Tibial nerve (tissue), 4 donors: ENCODE data around the gene DIS3L. TPM values are rescaled to one million over a fixed set of nuclear protein-coding genes. Genes with fewer than 3 reads are reported as not detected.

Experiments used
- DNase-seq, 2 donors: peaks; one replicate each; pipeline ENCODE4 v3.0.0-alpha.2; 2019; ENCODE audit warnings: low spot score in 2 of 2
- H3K27ac ChIP-seq, 4 donors: fragments of 200-600 bp; sonication (generic) in 3 of 4; one replicate each; pipeline ENCODE4 v1.5.1; 2017 to 2019; ENCODE audit warnings: mild to moderate bottlenecking in 1 of 4
- H3K27me3 ChIP-seq, 2 donors: fragments of 200-600 bp; sonication (generic) in 1 of 2; one replicate each; pipeline versions ENCODE4 v1.5.1 to v1.6.0; 2017 to 2019
- H3K36me3 ChIP-seq, 3 donors: fragments of 200-600 bp; sonication (generic); one replicate each; pipeline ENCODE4 v1.5.1; 2018 to 2019
- H3K4me1 ChIP-seq, 4 donors: fragments of 200-600 bp; sonication (generic) in 3 of 4; one replicate each; pipeline ENCODE4 v1.5.1; 2017 to 2019
- H3K4me3 ChIP-seq, 4 donors: fragments of 200-600 bp; sonication (generic) in 3 of 4; one replicate each; pipeline ENCODE4 v1.5.1; 2017 to 2019; ENCODE audit warnings: mild to moderate bottlenecking in 1 of 4, moderate library complexity in 1 of 4
- H3K9me3 ChIP-seq, 4 donors: fragments of 200-600 bp; sonication (generic) in 3 of 4; one replicate each; pipeline ENCODE4 v1.5.1; 2017 to 2019
- EP300 ChIP-seq, 2 donors: sonication (generic); formaldehyde crosslinking; IDR thresholded peaks; one replicate each; pipeline ENCODE4 v1.6.1; 2017; ENCODE audit warnings: antibody characterized with exemption in 2 of 2, mild to moderate bottlenecking in 1 of 2
- POLR2A ChIP-seq, 2 donors: fragments of 450-650 bp; IDR thresholded peaks; one replicate each; pipeline ENCODE4 v1.6.1; 2017; ENCODE audit warnings: antibody characterized with exemption in 2 of 2, mild to moderate bottlenecking in 2 of 2, moderate library complexity in 2 of 2
- WGBS, 2 donors: methylation state at CpG; one replicate each; pipeline ENCODE4 v1.1.5; 2018; 5-methylcytosine and 5-hydroxymethylcytosine counted together
- total RNA-seq, 4 donors: library from RNA; depleted of rRNA; stranded (reverse); fragments of >200 nt; gene quantifications; one replicate each; pipeline ENCODE4 v1.1.0, GENCODE V29; 2016
- TF ChIP-seq, protein P1 (sequence below), 5 experiments: fragments of 200-600 bp in 3 of 5; fragments of 450-650 bp in 2 of 5; sonication (generic) in 3 of 5; IDR thresholded peaks; one replicate each; pipeline ENCODE4 v1.5.1; 2016 to 2019; ENCODE audit warnings: antibody characterized with exemption in 5 of 5, mild to moderate bottlenecking in 3 of 5, moderate library complexity in 2 of 5

DIS3L gene
- total RNA-seq, 4 donors from 2014 or later: 23.9 to 44.8 (median 38.3) TPM

- DNase-seq: no peak
- Histone ChIP-seq H3K36me3 (no peaks in the 10 kb centered on the region), H3K4me1 (no peaks in the 10 kb centered on the region), H3K27ac (no peak overlapping the region), H3K9me3 (no peaks in the 10 kb centered on the region), H3K4me3 (no peak overlapping the region), H3K27me3 (no peaks in the 10 kb centered on the region)
- WGBS, 2 donors: 38% methylated on average over 13 of the region's 13 CpGs
- TF ChIP-seq POLR2A (IDR thresholded peaks at IDR 0.05): no peak
- no peak for TF ChIP-seq EP300 (IDR thresholded peaks at IDR 0.05)
- TF ChIP-seq, protein P1, sequence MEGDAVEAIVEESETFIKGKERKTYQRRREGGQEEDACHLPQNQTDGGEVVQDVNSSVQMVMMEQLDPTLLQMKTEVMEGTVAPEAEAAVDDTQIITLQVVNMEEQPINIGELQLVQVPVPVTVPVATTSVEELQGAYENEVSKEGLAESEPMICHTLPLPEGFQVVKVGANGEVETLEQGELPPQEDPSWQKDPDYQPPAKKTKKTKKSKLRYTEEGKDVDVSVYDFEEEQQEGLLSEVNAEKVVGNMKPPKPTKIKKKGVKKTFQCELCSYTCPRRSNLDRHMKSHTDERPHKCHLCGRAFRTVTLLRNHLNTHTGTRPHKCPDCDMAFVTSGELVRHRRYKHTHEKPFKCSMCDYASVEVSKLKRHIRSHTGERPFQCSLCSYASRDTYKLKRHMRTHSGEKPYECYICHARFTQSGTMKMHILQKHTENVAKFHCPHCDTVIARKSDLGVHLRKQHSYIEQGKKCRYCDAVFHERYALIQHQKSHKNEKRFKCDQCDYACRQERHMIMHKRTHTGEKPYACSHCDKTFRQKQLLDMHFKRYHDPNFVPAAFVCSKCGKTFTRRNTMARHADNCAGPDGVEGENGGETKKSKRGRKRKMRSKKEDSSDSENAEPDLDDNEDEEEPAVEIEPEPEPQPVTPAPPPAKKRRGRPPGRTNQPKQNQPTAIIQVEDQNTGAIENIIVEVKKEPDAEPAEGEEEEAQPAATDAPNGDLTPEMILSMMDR (IDR thresholded peaks at IDR 0.05): no peak
These were observed 23.9 kb upstream of the DIS3L start for GRCh38 chr15:66269326-66270090.

DNA sequence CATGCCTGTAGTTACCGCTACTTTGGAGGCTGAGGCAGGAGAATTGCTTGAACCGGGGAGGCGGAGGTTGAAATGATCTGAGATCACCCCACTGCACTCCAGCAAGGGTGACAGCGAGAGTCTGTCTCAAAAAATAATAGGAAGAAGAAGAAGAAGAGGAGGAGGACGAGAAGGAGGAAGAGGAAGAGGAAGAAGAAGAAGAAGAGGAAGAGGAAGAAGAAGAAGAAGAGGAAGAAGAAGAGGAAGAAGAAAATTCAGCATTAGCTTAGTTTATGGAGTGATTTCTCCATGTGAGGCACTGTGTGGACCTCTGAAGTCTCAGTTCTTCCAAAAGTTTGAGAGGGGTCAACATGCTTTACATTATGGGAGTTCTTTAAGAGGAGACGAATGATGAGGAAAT, 22.4 kb upstream of the DIS3L start:
- Histone ChIP-seq H3K9me3 (peaks cover 0 to 8% (median 0%) of the 10 kb centered on the region in 4 donors), H3K27ac (no peak overlapping the region), H3K4me1 (no peaks in the 10 kb centered on the region), H3K4me3 (no peak overlapping the region), H3K27me3 (no peaks in the 10 kb centered on the region), H3K36me3 (no peaks in the 10 kb centered on the region)
- DNase-seq: no peak
- WGBS, 2 donors: 69 to 72% methylated on average over 6 of the region's 6 CpGs
- TF ChIP-seq EP300 (IDR thresholded peaks at IDR 0.05): no peak
- TF ChIP-seq, protein P1 (IDR thresholded peaks at IDR 0.05): no peak
- TF ChIP-seq POLR2A (IDR thresholded peaks at IDR 0.05): no peak

GRCh38 chr15:66275352-66275751, 18.0 kb upstream of the DIS3L start:
- Histone ChIP-seq H3K27me3 (no peaks in the 10 kb centered on the region), H3K36me3 (no peaks in the 10 kb centered on the region), H3K4me1 (no peaks in the 10 kb centered on the region), H3K27ac (no peak overlapping the region), H3K9me3 (peaks cover 0 to 8% (median 0%) of the 10 kb centered on the region in 4 donors), H3K4me3 (no peak overlapping the region)
- no peak for DNase-seq
- no peak for TF ChIP-seq EP300 (IDR thresholded peaks at IDR 0.05)
- TF ChIP-seq, protein P1 (IDR thresholded peaks at IDR 0.05): no peak
- TF ChIP-seq POLR2A (IDR thresholded peaks at IDR 0.05): no peak

- no peaks in the 10 kb centered on the region for H3K27me3 ChIP-seq
- peaks cover 0 to 8% (median 0%) of the 10 kb centered on the region in 4 donors for H3K9me3 ChIP-seq
- H3K4me3 ChIP-seq: no peak overlapping the region
- WGBS, 2 donors: 79 to 86% methylated on average over 3 of the region's 3 CpGs
- H3K4me1 ChIP-seq: no peaks in the 10 kb centered on the region
- H3K36me3 ChIP-seq: no peaks in the 10 kb centered on the region
- H3K27ac ChIP-seq: no peak overlapping the region
- no peak for DNase-seq
- no peak for TF ChIP-seq POLR2A (IDR thresholded peaks at IDR 0.05)
These were observed 16.8 kb upstream of the DIS3L start for GRCh38 chr15:66276546-66276945.

GRCh38 chr15:66278056-66278455, 15.3 kb upstream of the DIS3L start:
- no peak overlapping the region for H3K27ac ChIP-seq
- no peak for DNase-seq
- TF ChIP-seq POLR2A (IDR thresholded peaks at IDR 0.05): no peak
- TF ChIP-seq, protein P1 (IDR thresholded peaks at IDR 0.05): no peak
- TF ChIP-seq EP300 (IDR thresholded peaks at IDR 0.05): no peak
- H3K4me1 ChIP-seq: no peaks in the 10 kb centered on the region
- H3K27me3 ChIP-seq: no peaks in the 10 kb centered on the region
- 67 to 71% methylated on average over 6 of the region's 6 CpGs for WGBS, 2 donors
- H3K9me3 ChIP-seq: peaks cover 0 to 8% (median 0%) of the 10 kb centered on the region in 4 donors
- H3K4me3 ChIP-seq: no peak overlapping the region
- H3K36me3 ChIP-seq: no peaks in the 10 kb centered on the region
